Ramos (cell line): Measurements from ENCODE around the gene SLC9A2.

Experiments
- in situ Hi-C: fragments of 300-500 bp; cut with MboI; formaldehyde crosslinking; loops from one replicate; pipeline ENCODE4 v1.14.3; 2022; ENCODE audit warnings: low sequenced_read_pairs; ENCODE audit not compliant: unreplicated experiment

SLC9A2 gene

DNA sequence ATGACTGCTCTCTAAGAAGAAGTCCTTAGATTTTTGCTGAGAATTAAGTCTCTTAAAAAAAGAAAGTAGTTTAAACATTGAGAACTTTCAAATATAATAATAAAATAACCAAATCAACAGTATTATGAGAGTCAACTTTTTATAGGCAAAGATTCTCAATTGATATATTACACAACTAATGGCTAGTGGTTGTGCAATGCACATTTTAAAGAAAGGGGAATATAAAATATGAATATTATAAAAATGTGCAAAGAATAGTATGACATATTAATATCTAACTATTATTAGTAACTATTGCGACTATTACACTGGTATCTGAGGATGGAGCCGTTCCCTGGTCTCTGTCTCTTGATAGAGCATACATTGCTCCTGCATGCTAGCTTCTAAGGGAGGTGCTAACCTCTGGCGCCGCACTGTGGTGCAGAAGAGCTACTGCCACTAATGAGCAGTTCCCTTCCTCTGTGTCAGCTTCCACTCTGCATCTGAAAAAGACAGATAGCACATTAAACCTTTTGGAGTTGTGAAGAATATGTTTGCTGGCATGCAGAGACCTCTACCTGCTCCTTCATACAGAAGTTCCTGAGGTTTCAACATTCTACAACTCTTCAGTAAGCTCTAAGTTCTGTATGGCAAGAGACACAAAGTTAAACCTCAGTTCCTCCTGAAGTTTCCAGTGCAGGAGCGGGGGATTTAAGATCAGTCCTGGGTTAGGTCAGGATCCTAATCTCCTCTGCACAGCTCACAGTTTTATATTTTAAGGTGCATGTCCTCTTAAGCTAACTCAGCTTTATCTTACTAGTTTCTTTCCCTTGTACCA, 3.5 kb upstream of the SLC9A2 start:
- in situ Hi-C loops = no loop called here

DNA sequence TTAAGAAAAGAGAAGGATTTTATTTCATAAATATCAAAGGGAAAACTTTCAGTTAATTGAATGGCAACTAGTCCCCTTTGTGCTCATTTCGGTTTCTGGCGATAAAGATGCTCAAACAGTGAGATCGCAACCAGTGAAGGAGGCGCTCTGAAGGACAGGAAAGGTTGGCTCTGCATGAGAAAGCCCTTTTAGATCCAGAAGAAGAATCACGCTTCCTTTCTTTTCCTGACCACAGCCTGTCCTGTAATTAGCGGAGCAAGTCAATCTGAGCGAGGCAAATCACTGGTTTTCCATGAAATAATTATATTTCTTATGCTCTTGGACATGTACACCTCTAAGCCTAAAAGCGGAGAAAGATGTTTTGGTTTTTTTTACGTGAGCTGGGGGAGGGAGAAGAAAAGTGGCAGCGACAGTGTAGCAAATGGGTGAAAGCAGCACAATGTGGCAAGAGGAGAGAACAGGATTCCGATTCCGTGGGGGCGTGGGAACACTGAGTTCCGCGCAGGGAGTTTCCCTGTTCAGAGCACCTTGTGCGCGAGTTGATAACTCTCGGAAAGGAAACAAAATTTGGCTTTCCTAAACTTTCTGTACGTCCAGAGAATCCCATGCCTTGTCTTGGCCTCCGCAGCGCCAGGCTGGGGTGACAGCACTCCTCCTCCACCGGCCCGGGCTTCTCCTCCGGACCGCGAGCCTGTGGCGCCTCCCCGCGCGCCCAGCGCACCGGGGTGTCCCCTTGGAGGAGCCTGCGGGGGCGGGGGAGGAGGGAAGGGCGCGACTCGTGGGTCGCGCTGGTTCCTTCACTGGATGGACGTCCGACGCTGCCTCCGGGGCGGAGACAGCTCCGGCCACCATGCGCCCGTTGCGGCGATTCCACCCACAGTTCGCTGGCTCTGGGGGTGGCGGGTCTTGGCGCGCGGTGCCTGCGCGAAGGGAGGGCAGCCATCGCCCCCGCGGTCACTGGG, 620 bp upstream of the SLC9A2 start:
- in situ Hi-C loops = no loop called here

DNA sequence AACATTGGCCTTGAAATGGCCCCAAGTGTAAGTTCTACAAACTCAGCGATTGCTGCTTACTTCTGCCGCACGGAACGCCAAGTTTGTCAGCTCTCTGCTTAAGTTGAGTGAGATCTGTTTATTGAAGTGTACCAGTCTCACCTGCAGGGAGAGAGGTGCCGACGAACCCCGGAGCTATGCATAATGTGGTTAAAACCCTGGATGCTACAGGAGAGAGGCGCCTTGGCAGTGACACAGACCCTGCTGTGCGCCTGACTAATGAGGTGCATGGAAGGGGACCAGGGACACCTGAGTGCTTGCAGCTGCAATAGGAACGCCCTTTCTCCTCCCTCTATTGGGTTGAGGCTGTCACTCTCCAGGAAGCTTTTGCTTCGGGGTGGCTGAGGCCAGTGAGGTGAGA, 979 bp downstream of the SLC9A2 start:
- in situ Hi-C loops = no loop called here

DNA sequence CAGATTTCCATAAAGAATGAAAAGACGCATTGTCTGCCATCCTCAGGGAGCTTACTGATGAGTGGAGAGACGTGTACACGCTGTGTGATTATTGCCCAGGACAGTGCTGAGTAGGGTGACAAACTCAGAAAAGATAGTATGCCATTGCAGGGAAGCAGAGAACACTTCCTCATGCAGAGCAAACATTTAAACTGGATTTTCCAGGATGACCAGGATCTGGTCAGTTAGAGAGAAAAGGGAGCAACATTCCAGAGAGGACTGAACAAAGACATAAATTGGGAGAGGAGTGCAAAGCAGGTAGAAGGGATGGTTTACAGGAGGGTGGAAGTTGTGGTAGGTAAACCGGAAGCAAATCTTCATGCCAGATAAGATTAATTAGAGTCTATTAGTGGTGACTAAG, 2.3 kb downstream of the SLC9A2 start:
- in situ Hi-C loops = no loop called here

DNA sequence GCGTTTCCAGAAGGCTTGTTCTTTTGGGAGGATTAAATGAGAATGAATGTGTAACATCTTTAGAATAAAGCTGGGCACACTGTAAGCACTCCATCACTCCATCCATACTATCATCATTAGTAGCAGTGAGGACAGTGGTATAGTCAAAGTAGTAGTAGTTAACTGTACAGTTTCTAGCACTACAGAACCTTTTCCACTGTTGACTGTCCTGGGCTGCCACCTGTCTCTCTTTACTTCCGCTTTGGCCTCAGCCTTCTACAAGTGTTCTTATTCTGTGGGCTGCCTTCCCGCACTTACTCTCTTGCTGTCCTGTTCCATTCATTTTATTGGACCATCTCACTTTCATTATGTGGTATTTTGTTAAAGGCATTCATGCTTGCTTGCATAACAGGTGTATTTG, 3.3 kb downstream of the SLC9A2 start:
- in situ Hi-C loops = no loop called here

DNA sequence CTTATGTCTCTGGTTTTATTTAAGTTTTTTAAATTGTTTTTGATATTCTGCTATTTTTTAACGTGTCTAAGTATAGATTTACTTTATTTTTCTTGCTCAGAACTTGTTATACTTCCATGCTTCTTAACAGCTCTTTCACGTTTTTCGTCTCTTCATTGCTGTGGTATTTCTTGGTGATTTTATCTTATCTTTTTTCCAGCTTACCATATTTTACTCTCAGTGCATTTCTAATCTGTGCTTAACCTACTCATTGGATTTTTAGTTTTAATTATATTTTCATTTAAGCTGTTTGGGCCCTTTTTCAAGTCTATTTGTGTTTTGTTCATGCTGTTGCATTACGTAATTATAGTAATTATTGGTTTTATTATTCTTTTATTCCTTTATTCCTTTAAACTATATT, 11.1 kb downstream of the SLC9A2 start:
- in situ Hi-C loops = no loop called here

DNA sequence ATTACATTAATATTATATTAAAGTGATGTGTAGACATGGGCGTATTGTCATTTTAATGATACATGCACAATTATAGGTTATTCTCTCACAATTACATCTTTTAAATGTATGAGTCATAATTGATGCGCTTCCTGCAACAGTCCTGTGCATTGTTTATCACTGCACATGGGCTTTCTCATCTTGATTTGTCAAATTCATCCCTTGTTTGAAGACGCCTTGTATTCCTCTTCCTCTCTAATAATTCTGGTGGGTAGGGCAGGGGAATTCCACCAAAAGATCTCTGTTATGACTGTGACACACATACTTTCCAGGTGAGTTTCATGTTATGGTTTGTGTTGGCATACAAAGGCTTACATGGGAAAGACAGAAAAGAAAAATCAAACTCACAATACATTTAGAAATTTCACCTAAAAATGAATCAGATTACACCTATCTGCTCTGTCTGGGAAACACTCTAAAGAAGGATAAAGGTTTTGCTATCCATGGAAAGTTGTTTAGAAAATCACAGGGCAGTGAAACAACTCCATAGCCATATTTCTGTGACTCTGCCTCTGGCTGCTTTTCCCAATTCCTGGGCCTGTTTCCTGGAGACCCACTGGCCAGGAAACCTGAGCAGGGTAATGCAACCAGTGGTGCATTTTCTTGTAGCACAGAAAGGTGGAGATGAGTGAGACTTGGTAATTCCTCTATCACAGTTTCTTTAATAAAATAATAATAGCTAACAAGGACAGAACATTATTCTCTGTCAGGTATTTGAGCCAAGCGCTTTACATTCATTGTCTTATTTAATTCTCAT, 13.2 kb downstream of the SLC9A2 start:
- in situ Hi-C loops = no loop called here

DNA sequence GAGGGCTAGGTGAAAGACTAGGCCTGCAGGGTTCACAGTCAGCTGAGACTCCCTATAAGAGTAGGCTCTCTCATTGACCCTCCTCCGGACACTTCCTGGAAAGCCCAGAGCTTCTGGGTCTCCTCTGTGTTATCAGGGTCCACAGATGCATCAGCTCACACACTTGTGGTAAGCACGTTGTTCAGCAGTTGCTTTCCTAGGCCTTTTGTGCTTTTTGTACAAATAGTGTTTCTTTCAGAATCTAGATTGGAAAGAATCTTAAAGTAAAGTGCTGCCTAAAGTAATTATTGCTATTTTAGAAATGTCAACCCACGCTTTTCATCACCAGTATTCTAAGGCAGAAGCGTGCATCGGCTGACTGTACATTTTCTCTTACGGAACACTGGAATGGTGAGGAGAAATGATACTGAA, 15.5 kb downstream of the SLC9A2 start:
- in situ Hi-C loops = no loop called here

DNA sequence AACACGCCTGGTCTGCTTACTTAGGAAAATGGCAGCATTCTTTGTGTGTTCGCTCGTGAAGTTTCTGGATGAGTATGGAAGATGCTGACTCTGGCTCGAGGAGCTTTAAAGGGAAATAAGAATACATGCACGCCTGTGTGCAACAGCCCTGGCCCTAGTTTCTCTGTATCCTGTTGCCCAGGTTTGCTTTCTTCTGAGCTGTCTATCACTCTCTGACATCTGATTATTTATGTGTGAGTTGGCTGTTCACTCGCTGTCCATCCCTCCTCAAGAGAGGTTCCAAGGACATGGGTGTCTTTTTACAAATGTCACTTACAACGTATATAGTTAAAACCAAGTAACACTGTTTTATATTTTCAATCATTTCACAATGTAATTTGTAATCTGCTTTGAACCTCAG, 16.0 kb downstream of the SLC9A2 start:
- in situ Hi-C loops = no loop called here

DNA sequence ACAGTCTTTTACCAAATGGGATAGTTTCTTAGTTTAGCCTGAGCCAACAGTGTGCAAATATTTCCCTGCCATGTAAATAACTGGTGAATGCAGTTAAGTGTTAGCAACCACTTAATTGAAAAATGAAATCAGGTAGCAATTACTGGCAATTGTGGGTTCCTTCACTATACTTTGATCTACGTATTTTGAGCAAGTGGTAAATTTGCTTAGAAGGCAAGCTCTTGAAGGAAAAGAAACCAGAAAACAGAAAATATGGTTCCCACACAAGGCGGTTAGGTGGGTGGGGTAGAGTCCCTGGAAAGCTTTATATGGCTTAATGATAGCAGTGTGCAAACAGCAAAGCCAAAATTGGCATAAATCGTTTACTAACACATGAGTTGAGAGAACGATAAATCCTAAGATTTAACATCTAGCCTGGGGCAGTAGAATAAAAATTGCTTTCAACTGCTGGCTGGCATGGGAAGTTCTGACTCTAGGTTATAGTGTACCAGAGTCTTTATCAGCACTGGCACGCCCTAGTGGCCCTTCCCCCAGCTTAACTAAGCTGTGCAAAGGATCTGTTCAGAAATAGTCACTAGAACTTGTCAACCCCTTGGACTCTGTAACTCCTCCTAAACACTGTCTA, 17.0 kb downstream of the SLC9A2 start:
- in situ Hi-C loops = no loop called here

DNA sequence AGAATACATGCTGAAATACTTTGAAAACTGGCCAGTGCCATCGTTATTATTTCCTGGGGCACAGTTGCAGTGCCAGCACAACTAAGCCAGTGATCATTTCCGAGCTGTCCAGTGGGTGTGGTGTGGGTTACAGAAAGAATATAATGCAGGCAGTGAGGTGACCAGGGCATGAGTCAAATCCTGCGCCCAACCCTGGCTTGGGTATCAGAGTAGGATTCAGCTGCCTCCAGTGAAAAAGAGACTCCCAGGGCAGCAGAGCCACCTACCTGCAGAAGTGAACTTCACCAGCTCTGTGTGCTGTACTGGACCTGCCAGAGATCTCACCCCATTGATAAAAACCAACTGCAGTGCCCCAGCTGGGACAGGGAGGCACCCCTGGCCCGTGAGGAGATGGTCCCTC, 18.0 kb downstream of the SLC9A2 start:
- in situ Hi-C loops = no loop called here

DNA sequence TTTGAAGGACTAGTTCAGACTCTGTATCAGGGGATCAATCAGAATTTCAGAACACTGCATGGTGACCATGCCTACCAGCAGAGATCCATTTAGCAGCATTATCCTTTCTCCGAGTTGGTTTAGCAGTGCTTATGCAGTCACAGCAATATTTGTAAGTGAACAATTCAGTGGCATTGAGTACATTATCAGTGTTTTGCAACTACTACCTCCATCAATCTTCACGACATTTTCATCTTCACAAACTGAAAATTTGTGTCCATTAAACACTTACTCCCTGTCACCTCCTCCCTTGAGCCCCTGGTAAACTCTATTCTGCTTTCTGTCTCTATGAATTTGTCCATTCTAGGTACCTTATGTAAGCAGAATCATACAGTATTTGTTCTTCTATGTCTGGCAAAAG, 20.1 kb downstream of the SLC9A2 start:
- in situ Hi-C loops = no loop called here

DNA sequence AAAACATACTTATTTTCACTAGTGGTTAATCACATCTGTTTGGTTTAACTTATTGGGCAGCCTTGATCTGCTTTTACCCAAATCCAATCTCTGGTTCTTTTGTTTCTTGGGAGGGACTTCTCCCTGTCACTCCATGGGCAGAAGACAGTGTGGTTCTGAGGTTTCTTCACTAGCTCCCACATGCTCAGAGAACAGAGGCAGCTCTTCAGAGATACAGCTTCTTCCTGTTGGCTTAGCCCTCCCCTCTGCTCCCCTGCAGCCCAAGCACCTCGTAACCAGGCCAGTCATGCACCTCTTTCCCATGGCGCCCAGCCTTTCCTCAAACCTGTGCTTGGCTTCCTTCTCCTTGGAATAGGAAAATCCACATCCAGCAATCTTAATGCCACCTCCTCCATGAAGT, 32.8 kb downstream of the SLC9A2 start:
- in situ Hi-C loops = no loop called here

DNA sequence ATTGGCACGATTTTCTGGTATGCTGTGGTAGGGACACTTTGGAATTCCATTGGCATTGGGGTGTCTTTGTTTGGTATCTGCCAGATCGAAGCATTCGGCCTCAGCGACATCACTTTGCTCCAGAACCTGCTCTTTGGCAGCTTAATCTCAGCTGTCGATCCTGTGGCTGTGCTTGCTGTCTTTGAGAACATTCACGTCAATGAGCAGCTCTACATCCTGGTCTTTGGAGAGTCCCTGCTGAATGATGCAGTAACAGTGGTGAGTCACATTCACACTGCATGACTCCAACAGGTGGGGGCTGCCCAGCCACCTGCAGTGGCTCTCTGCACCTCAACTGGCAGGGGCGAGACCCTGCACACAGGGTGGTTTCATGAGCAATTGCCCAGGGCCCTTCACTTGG, 38.4 kb downstream of the SLC9A2 start:
- in situ Hi-C loops = no loop called here

DNA sequence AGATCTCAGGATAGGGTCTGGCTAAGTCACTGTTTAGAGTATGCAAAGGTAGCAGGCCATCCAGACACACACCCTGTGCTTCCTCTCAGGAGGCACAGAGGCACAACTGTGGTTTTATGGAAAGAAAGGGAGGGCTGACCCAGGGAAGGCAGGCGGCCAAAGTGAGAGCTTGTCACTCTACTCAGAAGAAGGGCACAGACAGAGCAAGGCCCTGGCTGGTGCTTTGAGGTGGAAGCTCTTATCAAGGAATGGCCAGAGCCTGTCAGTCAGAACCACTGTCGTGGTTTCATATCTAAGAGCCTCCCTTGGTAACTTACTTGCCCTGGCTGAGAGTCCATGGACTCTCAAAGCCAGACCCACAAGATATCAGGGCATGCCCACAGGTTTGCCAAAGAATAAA, 40.7 kb downstream of the SLC9A2 start:
- in situ Hi-C loops = no loop called here

DNA sequence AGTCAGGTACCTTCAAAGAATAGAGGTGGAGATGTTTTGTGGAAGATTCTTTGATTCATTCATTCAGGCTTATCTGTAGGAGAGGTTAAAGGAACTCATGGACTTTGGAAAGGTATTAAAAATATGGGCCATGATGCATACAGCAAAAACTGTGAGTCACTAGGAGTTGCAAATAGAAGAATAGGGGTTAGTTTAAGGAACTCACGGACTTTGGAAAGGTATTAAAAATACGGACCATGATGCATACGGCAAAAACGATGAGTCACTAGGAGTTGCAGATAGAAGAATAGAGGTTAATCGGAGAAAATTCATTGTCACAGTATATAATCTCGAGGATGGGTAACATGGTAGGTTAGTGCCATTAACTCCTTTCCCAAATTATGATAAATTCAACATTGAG, 41.2 kb downstream of the SLC9A2 start:
- in situ Hi-C loops = no loop called here

DNA sequence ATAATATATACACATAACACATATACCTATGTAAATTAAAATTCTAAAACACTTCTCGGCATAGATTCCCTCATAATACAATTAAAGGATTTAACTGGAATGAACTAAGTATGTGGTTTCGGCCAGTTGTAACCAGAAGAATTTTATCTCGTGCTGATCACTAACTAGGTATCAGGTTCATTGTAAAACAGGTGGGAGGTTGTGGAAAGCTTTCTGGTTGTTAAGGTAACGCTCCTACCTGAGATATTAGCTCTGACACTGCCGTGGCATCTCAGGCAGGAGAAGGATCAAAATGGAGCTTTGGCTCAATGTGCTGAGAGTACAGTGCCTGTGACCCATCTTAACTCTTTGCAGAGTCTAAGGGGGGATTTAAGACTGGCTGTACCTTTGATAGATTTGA, 42.5 kb downstream of the SLC9A2 start:
- in situ Hi-C loops = no loop called here

DNA sequence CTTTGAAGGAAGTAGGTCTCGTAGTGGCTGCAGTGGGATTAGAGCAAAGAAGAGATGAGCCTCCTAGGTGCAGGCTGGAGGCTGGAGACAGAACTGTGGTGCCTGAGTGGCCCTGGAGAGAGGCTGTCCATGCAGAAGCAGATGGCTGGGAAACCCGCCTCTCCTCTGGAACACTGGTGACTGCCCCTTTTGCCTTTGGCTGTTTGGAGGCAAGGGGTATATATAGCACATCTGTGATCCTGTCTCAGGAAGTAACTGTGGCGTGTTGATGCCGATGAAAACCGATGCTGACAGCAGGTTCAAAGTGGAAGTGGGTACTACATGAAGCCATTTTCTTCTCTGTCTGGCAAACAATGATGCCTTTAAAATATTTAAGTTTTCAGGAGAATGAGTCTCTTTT, 43.5 kb downstream of the SLC9A2 start:
- in situ Hi-C loops = no loop called here

DNA sequence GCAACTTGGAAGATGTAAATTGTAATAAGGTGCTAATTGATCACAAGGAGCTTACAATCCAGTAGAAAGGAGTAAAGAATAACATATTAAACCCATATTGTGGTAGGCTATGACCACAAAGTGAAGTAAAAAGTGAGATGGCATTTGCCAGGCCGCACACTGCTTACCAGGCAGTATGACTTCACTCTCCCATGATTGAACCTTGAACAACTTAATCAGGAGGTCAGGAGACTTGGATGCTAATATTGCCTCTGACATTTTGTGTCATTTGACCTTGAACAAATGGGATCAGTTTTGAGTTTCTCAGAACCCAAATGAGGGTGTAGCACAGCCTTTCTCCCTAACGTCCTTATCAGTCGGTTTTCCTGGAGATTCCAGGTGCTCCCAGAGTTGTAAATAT, 44.0 kb downstream of the SLC9A2 start:
- in situ Hi-C loops = no loop called here

DNA sequence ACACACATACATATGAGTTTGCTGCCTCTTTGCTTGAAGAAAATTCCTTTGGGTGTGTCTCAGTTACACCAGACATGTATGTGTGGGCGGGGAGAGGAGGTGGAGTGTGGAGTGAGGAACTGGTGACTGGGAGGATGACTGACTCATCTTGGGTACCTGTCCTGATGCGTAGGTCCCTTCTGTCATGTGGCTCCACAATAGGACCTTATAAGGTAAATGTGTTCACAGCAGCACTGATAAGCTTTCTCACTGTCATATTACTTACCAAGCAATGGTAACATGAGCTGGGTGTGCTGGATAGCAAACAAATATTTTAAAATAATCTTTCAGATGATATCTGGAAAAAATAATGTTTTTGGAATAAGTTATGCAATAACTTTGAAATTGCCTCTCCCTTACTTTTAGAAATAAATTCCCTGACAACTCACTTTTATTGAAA, 45.1 kb downstream of the SLC9A2 start:
- in situ Hi-C loops = no loop called here
